HG02798 (cell line): Measurements from ENCODE around the gene NUB1.

Experiments
- ATAC-seq: cut with Tn5 transposase; IDR thresholded peaks from one replicate; pipeline ENCODE4 v1.9.1; 2021; ENCODE audit warnings: mild to moderate bottlenecking; ENCODE audit not compliant: unreplicated experiment, poor library complexity

NUB1 gene

DNA sequence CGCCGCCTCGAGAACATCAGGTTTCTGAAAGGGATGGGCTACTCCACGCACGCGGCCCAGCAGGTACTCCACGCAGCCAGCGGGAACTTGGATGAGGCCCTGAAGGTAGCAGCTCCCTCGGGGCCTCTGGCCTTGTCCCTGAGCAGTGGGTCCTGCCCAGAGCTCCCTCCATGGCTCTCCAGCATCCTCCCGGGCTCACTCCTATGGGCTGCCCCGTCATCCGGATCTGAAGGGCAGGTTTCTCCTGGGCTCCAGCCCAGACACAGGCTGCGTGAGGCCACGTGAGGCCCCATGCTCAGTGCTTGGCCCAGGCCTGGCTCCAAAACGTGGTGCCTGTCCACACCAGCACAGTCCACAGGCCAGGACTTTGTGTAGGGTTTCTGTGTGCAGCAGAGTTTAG lies 32.5 kb downstream of the NUB1 start:
- ATAC-seq, result no peak

DNA sequence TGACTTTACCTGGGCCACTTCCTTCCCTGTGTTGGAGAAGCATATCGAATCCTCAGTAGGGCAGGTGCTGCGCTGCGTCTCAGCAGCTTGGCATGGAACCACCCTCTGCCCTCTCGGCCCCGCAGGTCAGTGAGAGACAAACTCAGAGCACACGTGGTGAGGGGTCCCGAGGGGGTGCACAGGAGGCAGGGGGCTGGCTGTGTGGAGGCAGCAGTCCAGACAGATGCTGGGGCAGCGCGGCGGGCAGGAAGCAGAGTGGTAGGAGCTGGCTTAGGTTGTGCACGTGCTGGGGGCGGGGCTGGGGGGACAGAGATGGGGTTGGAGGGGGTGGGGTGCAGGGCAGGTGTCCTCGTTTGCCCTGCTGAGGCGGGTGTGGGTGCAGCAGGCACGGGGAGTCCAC lies 33.1 kb downstream of the NUB1 start:
- no peak for ATAC-seq

DNA sequence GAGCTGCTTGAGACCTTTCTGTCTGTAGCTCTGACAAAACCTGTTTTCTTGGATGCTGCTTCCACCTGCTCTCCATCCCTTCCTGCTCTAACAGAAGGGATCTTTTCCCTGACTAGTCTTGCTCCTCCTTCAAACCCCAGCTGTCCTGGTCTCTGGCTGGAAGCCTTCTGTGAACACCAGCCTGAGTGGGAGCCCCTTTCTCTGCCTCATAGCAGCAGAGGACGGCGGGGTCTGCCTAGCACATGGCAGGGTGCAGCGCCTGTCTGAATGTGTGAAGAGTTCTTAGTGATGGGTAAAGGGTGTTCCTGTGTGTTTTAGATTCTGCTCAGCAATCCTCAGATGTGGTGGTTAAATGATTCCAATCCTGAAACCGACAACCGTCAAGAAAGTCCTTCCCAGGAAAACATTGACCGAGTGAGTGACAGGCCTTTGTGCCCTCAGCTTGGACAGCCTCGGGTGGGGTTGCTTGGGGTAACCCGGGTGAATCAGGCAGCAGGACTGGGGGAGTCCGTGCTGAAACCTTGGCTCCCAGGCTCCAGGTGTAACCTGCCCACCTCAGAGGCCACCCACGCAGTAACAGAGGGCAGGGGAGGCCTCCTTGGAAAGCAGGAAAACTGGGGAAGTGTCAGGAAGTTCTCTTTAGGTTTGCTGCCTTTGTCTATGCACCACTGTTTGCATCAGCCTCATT lies 34.1 kb downstream of the NUB1 start:
- ATAC-seq, result no peak

DNA sequence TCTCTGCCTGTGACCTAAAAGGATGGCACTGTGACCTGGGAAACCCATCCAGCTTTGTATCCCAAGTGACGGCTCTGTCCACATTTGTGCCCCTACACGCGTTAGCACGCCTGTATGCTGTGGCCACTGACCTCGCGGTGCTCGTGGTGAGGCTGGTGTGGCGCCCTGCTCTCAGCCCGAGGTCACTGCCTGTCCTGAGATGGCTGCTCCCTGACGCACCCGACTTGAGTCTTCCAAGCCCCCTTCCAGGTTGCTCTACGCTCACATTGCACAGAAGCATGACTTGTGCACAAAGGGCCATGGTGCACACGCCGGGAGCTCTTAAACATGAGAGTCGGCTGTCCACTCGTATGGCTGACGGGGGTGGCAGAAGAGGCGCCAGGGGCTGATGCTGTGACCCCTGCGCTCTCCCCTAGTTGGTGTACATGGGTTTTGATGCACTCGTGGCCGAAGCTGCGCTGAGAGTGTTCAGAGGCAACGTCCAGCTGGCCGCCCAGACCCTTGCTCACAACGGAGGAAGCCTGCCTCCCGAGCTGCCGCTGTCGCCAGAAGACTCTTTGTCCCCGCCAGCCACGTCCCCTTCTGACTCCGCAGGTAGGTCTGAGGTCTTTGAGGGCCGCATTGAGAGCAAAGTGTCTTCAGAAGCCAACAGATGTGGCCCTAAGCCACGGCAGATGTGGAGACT lies 34.7 kb downstream of the NUB1 start:
- no peak for ATAC-seq

DNA sequence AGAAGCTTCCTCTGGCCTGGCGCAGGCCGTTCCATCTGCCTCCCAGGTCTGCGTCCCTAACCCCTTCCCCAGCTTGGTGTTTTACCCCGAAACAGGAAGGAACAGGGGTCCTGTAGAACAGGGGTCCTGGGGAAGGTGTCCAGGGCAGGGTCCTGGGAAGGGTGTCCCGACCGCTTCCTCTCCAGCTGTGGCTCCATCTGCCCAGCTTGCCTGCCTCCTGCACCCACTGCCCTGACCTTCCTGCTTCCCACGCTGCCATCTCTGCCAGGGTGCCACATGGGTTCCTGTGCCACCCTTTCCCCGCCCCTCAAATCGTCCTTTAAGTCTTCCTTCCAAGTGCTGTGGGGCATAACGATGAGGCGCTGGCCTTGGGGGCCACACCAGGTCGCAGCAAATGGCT lies 35.8 kb downstream of the NUB1 start:
- ATAC-seq, result no peak

DNA sequence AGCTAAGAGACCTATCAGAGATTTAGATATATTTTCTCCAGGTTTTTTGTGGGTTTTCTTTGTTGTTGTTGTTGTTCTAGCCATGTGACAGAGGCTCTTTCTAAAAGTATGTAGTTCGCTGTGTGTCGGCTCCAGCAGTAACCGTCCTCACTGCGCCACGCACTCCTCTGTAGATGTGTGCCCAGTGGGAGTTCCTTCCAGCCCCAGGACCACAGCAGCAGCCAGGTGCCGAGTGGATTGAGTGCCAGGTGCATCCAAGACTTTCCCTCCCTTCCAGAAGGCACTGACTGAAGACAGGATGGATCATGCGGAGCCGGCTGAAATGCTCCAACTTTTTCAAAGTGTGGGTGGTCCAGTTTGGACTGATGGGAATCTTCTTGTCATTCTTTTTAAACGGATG lies 36.4 kb downstream of the NUB1 start:
- ATAC-seq, result no peak

DNA sequence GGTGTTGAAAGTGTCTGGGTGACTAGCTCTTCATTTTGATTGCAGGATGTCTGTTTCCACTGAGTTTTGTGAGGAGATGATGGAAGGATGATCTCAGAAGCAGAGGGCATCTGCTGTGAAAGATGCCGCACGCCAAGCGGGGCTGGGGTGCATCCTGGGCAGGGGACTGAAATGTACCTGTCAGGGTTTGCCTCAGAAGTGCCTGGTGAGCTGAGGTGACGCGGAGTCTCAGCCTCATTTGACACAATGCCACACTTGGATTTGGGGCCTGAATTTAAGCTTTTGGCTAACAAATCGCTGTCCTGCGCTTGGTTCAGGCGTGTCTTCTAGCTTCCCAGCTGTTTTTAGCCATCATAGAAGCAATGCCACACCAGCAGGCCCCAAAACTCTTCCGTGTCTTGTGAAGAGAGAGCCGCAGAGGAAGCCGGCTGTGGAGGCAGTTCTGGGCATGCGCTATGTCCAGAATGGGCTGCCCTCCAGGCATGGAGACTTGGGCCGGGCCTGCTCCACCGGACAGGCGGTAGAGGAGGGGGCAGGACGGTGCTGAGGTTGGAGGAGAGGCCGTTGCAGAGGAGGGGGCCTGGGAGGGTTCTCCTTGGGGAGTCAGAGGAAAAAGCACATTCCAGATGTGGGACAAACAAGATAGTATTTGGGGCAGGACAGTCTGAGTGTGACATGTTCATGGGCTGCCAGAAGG lies 37.0 kb downstream of the NUB1 start:
- no peak for ATAC-seq

DNA sequence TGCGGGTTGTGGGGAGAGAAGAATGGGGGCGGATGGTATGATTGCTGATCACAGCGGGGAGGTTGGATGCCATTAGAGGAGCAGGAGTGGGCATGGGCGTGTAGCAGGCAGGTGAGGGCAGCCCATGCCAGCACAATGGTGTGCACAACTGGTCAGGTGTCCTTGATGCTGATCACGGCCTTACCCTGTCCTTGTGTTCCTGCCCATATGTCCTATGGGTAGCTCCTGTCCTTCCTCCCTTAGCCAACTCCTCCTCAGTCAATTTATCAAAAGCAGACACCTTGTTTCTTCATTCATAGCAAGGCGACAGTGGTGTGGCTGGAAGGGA lies 37.5 kb downstream of the NUB1 start:
- ATAC-seq, result no peak

DNA sequence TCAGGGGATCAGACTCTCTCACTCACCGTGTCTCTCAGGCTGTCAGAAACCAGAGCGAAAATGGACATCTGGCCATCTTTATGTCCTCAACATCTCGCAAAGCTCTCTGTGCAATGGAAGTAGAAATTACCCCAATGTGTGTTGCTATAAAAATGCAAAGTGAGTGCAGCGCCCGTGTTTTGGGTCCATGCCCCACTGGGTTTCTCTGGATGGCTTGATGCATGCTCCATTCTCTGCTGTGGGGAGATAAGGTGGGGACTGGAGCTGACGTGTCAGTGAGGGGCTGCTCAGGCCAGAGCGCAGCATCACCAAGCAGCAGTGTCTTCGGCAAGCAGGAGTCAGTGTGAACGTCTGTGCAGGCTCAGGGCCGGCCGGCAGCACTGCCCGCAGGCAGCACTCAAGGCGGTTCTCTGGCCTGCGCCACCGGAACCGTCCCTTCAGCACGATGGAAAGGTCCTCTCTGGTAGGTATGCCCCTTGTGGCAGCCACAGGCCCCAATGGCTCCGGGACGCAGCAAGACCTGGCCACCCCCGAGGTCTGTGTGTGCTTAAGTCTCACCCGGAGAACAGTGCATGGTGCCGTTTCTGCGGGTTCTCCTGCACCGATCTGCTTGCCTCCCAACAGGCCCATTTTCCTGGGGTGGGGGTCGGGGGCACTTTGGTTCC lies 38.1 kb downstream of the NUB1 start:
- ATAC-seq, result no peak

DNA sequence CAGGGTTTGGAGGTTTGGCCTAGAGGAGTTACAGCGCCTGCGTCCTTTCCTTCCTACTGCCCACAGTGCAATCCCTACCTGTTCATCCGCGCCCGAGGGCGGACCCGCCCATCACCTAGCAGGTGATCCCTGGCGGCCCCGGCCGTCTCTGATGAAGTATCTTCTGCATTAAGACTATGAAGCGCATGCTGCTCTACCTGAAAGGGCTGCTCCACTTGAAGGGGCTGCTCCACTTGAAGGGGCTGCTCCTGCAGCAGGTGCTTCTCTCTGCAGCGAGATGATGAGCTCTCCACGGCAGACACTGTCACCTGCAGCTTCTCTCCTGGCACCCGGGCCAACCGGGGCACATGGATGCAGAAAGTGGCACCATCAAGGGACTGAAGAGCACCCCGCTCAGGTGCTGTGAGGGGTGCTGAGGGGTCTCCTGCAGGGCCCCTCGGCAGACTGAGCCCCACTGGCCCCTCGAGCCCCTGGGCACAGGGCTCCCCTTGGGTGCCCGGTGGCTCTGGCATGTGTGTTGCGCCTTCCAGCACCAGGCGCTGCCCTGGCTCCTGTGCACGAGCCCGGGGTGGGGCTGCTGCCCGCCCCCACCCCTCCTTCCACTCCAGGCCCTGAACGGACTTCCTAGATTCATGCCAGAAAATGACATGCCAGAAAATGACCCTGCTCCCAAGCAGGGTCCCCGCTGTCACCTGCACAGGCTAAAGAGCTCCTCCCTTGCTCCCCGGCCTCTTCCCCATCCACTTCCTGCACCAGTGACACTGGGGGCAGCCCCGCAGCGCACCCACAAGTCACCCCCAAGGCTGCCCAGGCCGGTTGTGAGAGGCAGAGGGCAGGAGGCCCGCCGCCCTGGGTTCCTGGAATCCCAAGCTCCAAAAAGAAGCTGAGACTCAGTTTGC lies 38.8 kb downstream of the NUB1 start:
- no peak for ATAC-seq

DNA sequence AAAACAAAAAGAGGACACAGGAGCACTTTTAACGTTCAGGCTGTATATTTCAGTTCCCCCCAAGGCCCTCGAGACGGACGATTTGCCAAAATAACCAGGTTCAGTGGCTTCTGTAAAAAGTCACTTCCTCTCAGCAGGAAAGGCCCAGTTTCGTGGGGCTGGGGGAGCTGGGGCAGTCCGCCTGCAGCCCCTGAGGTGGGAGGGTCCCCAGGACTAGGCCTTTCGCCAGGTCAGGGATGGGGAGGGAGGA lies 39.4 kb downstream of the NUB1 start:
- ATAC-seq, result no peak

DNA sequence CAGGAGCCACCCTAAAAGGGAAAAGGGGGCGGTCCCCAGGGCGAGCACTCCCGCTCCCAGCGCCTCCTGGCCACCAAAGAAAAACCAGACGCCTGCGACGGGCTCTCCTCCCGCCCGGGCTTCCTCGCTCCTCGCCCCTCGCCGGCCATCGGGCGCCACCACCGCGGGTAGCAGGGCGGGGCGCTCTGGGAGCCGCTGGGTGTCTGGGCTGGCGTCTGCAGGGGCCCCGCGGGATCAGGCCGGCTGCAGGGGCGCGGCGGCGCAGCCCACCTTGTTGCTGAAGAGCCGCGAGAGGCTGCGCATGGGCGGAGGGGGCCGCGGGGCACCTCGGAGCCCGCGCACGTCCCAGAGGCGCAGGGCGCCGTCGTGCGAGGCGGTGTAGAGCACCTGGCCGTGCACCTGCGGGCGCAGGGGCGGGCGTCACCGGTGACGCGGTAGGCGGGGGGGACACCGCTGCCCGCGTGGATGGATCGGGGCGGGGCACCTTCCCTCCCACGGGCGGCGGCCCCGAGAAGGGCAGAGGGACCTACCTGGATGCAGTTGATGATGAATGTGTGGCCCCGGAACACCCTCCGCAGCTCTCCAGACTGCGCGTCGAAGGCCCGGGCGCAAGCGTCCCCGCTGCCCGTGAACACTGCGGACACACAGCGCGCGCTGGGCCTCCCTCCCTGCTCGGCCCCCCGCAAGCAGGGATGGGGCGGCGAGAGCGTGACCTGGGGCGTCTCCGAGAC lies 39.9 kb downstream of the NUB1 start:
- no peak for ATAC-seq

DNA sequence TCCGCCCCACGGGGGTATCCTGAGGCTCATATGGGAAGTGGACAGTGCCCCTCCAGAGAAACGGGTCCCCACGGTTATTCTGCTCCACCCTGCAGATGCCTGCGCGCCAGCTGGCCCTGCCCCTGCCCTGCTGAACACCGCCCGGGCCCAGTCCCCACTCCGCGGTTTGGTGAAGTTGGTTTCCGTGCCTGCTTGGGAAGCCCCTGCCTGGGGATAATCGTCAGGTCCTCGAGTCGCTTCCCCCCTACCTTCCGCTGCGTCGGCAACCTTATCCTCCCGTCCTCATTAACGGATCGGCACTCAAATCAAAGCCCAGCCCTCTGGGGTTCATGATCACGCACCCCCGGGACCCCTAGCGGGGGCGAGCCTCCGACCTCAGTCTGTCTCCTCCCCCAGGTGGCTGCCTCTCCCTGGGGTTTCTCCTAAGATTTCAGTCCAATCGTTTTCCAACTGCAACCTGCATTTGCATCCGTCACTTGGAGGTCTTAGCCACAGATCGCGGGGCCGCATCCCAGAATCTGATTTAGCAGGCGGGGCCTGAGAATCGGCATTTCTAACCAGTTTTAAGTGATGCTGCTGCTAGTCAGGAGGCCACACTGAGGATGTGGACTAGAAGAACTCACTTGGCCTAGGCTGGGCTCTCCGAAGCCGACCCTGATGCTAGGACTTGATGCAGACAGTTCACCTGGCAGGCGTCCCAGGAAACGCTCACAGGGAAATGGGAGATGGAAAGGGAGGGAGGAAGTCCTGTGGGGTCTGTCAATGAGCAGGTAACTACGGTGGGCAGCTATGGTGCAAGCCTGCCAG lies 40.7 kb downstream of the NUB1 start:
- ATAC-seq, result no peak

DNA sequence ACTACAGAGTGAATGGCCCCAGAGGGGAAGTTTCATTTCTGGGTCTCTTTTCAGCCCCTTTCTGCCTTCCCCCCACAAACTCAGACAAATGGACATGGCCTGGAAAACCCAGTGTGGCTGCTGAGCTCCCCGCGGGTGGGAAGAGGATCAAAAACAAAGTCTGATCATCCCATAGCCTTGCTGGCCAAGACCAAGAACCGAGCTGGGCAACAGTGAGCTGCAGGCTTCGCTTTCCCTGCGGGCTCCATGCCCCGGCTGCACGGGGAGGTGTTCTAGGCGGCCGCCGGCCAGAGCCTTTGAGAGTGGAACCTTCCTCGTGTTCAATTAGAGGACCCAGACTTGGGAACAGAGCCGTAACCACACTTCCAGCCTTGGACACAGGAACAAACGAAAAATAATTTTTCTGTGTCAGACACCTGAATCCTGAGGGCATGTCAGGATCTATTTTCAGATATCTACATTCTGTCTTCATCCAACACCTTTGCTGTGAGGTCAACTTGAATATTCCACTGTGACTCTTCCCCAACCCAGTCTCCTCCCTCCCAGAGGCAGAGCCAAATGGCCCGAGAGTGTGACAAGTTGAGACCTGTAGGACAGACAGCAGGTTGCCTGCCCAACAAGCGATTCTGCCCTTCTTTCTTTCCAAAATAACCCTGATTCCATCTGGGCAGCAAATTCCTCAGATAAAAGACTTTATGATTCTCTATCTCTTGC lies 42.2 kb downstream of the NUB1 start:
- ATAC-seq, result no peak

DNA sequence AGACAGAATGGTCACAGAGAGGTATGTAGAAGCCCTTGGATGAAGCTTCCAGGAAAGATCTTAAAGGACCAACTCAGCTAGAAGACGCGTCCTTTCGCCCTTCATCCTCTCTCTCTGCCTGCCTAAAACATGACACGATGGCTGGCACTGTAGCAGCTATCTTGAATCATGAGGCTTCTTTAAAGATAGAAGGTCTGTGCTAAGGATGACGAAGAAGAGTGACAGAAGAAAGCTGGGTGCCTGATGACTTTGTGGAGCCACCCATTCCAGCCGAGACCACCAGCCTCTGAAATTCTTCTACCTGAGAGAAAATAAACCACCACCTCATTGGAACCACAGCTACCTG lies 42.7 kb downstream of the NUB1 start:
- no peak for ATAC-seq

DNA sequence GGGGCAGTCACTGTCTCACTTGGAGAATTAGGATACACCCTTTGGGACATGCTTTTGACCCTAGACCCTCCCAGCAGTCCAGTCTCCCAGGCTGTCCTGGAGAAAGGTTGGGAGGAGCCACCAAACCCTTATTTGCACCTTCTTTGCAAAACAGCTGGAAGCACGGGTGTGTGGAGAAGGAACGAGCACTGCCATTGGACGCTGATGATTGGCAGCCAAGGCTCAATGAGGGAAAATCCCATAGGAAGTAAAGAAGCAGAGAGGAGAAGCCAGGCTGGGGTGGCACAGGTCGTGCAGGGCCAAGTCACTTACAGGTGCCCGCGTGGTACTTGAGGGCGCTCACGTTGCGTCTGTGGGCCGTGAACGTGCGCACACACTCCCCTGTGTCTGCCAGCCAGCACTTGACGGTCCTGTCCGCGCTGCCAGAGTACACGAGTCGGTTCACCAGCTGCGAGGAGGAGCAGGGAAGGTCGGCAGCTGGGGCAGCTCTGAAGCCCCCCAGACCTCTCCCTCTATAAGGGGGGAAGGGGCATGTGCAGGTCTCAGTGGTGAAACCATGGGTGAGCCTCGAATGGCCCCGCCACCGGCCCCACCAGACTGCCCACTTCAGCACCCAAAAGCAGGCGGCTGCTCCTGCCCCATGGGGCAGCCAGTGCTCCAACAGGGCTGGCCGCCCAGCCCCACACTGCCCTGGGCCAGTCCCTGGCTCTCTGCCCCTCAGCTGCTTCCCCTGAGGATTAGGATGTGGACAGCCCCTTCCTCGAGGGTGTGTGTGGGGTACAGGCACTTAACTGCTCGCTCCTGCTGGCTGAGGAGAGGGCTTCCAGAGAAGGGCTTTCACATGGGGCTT lies 43.4 kb downstream of the NUB1 start:
- ATAC-seq, result no peak

DNA sequence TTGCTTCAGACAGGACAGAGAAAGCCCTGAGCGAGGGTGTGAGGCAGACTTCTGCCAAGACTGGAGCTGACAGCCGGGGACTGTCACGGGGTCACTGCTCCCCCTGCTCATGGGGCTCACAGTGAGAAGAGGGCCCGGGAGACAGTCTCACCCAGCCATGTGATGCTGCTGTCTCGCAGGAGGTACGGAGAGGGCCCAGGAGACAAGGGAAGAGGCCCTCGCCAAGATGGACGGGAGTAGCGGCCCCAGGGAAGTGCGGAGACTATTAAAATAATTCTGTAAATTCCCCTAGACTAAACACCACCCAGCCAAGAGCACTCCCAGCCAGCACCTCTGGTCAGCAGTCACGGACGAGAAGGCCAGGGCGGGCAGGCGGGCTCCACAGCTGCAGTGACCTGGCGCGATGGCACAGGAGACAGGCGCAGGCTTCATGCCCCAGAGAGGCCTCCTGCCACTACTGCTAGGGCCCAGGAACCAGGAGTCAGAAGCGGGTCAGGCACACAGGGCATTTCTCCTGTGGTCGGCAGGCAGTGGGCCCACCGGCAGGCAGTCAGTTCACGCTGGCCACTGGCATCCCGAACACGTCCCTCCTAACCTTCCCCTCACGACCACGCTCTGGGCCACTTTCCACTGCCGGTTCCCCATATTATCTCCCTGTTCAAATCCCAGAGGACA lies 44.2 kb downstream of the NUB1 start:
- no peak for ATAC-seq
